GM19372 (cell line): ENCODE results near the gene AGAP6.
"Not testable (repeated sequence)": the region's sequence is repeated elsewhere in the genome, so short reads cannot be mapped to it uniquely, and the experiment has no call there.

Experiments used
- ATAC-seq: cut with Tn5 transposase; IDR thresholded peaks from one replicate; pipeline ENCODE4 v1.9.1; 2021; ENCODE audit warnings: mild to moderate bottlenecking, low read depth, moderate library complexity; ENCODE audit not compliant: unreplicated experiment

The AGAP6 gene

GRCh38 chr10:50024716-50025383 is 36.6 kb downstream of the AGAP6 start:
- not testable (repeated sequence) for ATAC-seq

- no peak for ATAC-seq
Observed at GRCh38 chr10:50025627-50026026, 37.4 kb downstream of the AGAP6 start.

DNA sequence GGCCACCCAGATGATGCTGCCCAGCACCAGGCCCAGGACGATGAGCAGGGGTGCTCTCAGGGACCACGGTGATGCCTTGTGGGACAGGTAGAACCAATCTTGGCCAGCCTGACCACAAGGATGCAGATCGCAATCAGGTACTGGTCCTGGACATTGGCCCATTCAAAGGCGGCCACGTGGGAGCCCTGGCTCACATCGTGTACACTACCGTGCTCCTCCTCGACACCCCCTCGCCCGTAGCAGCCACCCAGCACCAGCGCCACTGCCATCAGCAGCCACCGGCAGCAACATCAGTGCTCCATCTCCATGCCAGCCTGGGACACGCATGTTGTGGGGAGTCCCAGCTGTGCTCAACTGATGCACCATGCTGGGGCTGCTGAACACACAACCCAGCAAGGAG is 39.0 kb downstream of the AGAP6 start:
- ATAC-seq, result no peak

DNA sequence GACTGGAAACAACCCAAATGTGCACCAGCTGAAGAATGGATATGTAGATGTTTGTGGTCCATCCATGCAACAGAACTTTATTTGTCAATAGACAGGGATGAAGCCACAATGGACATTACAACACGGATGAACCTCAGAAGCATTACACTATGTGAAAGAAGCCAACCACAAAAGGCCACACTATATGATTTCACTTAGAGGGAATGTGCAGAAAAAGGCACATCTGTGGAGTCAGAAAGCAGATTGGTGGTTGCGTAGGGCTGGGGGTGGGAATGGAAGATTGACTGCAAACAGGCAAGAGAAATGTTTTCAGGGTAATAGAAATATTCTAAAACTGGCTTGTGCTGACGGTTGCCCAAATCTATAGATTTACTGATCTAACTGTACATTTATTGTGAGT is 45.3 kb downstream of the AGAP6 start:
- ATAC-seq, result no peak

- not testable (repeated sequence) for ATAC-seq
Observed at GRCh38 chr10:50035337-50035736, 47.1 kb downstream of the AGAP6 start.

DNA sequence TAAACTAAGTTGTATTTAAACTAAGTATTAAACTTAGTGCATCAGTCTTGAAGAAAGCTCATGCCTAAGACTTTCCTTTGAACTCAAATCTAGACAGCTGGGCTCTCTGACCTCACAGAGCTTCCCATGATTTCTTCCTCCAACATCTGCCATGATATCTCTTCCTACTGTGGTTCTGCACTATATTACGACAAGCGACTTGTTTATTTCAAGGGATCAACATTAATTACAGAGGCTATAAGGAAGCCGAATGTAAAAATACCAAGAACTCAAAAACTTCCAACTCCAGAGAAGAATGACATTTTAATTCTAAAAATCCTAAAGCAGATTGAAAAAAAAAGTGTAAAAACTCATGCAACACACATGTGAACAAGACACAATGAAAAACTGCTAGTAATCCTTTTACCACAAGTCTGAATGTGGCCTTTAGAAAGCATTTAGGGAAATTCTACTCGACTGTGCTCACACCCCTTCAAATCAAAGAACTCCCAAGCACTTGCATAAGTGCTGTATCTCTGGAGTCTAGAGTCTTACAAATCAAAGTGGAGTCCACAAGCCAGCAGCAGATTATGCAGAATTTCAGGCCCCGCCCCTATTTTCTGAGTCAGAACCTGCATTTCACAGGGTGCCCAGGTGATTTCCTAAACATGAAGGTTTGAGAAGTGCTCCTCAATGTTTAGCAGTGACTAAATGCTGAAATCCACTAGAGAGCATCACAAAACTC is 56.9 kb downstream of the AGAP6 start:
- ATAC-seq, result no peak

GRCh38 chr10:50046457-50046856 is 58.3 kb downstream of the AGAP6 start:
- ATAC-seq, result not testable (repeated sequence)

DNA sequence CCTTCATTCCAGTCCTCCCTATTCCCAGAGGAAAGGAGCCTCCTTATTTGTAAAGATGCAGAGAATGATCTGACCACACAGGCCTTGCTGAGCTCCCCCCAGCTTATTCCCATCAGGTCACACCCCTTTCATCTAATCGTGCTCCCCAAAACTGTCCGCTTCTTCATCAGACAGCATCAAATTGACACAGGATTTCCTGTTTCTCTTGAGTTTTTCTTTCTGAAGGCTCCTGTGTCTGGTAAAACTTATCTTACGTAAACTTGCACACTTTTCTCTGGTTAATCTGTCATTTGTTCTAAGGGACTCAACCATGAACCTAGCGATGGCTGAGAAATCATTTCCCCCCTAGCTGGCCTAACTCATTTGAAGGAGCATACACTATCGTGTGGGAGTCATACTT is 59.4 kb downstream of the AGAP6 start:
- not testable (repeated sequence) for ATAC-seq

DNA sequence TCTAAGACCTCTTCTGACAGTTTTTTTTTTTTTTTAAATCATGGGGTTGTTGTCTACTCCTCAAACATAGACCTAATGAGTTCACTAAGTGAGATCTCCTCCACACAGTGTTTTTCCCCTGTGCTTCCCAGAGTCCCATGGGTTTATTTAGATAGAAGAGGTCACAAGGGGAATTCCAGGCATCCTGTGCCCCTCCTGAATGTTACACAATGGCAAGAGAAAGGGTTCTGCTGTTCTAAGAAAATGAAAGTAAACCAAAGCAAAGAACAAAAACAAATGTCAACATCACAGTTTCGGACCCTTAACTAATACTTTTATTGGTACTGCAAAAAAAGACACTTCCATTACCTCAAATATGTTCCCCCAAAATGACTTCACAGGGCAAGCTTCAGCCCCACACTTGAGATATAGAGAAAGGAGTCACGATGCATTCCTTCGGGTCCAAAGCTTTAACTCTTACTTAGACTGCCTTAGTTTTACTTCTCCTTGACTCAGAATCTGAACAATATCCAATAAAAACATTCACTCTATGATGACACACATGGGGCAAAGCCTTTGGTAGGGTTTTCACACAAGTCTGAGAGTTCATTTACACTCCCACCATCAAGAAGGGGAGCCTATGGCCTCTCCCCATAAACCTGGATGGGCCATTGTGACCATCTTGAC is 63.9 kb downstream of the AGAP6 start:
- ATAC-seq, result not testable (repeated sequence)

DNA sequence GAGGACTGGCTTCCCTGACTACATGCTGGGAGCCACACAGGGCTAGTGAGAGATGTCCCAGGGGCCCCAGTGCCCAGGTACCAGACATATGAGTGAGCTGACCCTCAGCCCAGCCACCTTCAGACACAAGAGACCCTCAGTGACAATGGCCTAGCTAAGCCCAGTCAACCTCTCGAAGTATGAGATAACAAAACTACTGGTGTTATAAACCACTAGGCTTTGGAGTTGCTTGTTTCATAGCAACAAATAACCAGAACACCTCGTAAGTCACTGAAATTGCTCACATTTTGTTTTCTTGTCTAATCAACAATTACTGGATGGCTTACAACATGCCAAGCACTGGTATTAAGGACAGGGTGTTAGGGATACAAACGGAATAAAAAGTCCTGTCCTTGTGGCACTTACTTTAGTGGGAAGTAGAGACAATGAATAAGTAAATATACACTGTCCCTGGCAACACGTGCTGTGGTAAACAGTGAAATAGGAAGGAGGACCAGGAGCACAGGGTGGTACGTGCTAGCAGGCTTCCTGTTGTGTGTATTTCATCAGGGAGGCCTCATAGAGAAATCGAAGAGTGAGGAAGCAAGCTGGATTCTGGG is 64.7 kb downstream of the AGAP6 start:
- ATAC-seq, result not testable (repeated sequence)

GRCh38 chr10:50055494-50056292 is 67.5 kb downstream of the AGAP6 start:
- not testable (repeated sequence) for ATAC-seq

DNA sequence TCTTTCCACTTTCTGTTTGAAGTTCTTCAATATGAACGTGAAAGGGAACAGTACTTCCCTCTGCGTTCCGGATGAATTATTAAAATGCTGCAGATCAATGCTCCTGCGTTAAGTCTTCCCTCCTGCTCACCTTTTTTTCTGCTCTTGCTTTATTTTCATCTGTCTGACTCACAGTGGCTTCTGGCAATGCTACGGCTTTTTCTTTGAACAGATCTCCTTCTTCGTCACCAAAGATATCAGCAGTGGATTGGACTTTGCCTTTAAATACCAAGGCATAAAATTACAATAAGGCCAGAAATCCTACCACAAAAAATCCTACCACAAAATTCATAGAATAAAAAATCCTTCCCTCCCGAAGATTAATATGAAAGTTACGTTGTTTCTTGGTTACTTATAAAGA is 68.4 kb downstream of the AGAP6 start:
- ATAC-seq, result not testable (repeated sequence)

DNA sequence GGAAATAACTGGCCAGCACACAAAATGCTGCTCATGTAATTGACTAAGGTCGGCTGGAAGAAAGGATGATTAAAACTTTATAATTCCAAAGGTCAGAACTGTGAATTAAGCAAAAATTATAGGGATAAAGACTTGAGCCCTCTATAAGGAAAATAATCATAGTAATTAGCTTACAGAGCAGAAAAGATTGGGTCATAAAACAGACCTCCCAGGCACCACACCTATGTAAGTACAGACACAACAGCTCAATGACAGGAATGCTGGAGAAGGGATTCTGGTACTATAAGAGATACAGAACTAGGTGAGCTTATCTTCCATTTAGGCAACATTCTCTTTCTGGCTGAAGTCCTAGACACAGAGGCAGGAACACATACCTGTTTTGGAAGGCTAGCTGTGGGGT is 70.5 kb downstream of the AGAP6 start:
- ATAC-seq, result not testable (repeated sequence)

- ATAC-seq, result not testable (repeated sequence)
Observed at GRCh38 chr10:50059946-50060345, 71.7 kb downstream of the AGAP6 start.
